Suprapubic skin (tissue), 4 donors: Measurements from ENCODE around the gene IQGAP2.

Source experiments
- EP300 ChIP-seq: sonication (generic); formaldehyde crosslinking; IDR thresholded peaks from one replicate; pipeline ENCODE4 v1.6.1; 2017; ENCODE audit warnings: antibody characterized with exemption
- POLR2AphosphoS5 ChIP-seq, 3 donors: sonication (generic); formaldehyde crosslinking; IDR thresholded peaks; one replicate each; pipeline ENCODE4 v1.6.1; 2017; ENCODE audit warnings: antibody characterized with exemption in 3 of 3
- TF ChIP-seq, protein P1 (sequence below), 2 donors: fragments of 200-600 bp in 1 of 2; fragments of 450-650 bp in 1 of 2; sonication (generic) in 1 of 2; IDR thresholded peaks; one replicate each; pipeline ENCODE4 v1.5.1; 2016 to 2019; ENCODE audit warnings: antibody characterized with exemption in 2 of 2, mild to moderate bottlenecking in 1 of 2, moderate library complexity in 1 of 2

DNA sequence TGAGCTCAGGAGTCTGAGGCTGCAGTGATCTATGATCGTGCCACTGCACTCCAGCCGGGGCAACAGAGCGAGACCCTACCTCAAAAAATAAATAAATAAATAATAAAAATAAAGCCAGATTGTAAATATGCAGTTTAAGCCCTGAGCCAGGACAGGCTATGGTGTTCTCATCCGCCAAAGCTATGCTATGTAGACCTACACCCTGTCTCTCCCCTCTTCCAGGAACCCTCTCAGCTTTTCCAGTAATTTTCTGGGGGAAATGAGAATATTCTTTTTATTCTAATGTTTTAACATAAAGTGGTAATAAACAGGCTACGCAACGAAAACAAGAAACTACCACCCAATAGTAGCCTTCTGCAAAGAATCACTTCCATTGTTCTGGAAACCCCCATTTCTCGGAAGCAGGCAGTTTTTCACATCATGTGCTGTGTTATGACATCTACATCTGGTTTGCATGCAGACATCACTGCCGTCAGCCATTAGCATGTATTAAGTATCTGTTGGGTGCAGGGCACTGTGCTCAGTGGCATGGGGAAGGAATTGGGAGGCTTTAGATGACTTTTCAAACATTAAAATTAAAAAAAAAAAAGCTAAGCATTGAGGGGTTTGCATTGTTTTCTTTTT lies 274.9 kb downstream of the IQGAP2 start:
- TF ChIP-seq, protein P1, sequence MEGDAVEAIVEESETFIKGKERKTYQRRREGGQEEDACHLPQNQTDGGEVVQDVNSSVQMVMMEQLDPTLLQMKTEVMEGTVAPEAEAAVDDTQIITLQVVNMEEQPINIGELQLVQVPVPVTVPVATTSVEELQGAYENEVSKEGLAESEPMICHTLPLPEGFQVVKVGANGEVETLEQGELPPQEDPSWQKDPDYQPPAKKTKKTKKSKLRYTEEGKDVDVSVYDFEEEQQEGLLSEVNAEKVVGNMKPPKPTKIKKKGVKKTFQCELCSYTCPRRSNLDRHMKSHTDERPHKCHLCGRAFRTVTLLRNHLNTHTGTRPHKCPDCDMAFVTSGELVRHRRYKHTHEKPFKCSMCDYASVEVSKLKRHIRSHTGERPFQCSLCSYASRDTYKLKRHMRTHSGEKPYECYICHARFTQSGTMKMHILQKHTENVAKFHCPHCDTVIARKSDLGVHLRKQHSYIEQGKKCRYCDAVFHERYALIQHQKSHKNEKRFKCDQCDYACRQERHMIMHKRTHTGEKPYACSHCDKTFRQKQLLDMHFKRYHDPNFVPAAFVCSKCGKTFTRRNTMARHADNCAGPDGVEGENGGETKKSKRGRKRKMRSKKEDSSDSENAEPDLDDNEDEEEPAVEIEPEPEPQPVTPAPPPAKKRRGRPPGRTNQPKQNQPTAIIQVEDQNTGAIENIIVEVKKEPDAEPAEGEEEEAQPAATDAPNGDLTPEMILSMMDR (IDR thresholded peaks at IDR 0.05) = no peak
- no peak for TF ChIP-seq POLR2AphosphoS5 (IDR thresholded peaks at IDR 0.05)
- TF ChIP-seq EP300 = no peak
